ENCODE measurements around the gene PHF11. TPM values are rescaled to one million over a fixed set of nuclear protein-coding genes. Genes with fewer than 3 reads are reported as not detected.
"Not testable (repeated sequence)": the region's sequence is repeated elsewhere in the genome, so short reads cannot be mapped to it uniquely, and the experiment has no call there.

Gene PHF11
- total RNA-seq, 8 experiments from 2014 or later: 0.82 to 28.8 (median 5.5) TPM

DNA sequence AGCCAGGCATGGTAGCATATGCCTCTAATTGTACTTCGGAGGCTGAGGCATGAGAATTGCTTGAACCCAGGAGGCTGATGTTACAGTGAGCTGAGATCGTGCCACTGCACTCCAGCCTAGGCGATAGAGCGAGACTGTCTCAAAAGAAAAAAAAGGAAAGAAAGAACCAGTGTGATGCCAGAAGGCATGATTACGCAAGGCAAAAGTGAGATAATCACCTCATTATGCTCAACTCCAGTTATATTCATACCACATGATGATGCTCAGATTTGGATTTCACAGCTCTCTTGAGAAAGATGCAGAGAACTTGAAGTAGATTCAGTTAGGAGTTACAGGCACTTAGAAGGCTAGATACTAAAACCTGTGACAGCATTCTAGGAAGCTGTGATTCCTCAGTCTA lies 67.8 kb downstream of the PHF11 start:
- in situ Hi-C loops (cut with MboI; ENCODE audit: low pct_unique_long_range_greater_than_20kb in 2 of 9, low sequenced_read_pairs in 9 of 9, unreplicated experiment in 9 of 9): no loop called here
- Histone ChIP-seq H3K27ac (no peak overlapping the region), H3K4me1 (replicated peaks in 1 of 2) (no peaks in the 10 kb centered on the region), H3K4me3 (no peak overlapping the region)
- WGBS, 10 experiments: 51 to 100% (median 97%) methylated on average over 1 to 5 of the region's 5 CpGs; no CpG with 5 or more reads in 2 of the 10 experiments
- peak in 1 of 8 experiments; percentile 40 for ATAC-seq (replicated peaks in 6 of 8)

- H3K4me1 ChIP-seq (replicated peaks in 1 of 2); ATAC-seq (replicated peaks in 6 of 8); in situ Hi-C loops (cut with MboI; ENCODE audit: low pct_unique_long_range_greater_than_20kb in 2 of 9, low sequenced_read_pairs in 9 of 9, unreplicated experiment in 9 of 9); H3K27ac ChIP-seq; H3K4me3 ChIP-seq: not testable (repeated sequence)
- WGBS, 10 experiments: no CpG with 5 or more reads among the region's 25 CpGs
These were observed 69.7 kb downstream of the PHF11 start for GRCh38 chr13:49565461-49565860.

GRCh38 chr13:49566461-49566860 lies 70.7 kb downstream of the PHF11 start:
- no peak overlapping the region for H3K27ac ChIP-seq
- ATAC-seq (replicated peaks in 6 of 8): no peak
- in situ Hi-C loops (cut with MboI; ENCODE audit: low pct_unique_long_range_greater_than_20kb in 2 of 9, low sequenced_read_pairs in 9 of 9, unreplicated experiment in 9 of 9): no loop called here
- H3K4me3 ChIP-seq: no peak overlapping the region
- no peaks in the 10 kb centered on the region for H3K4me1 ChIP-seq (replicated peaks in 1 of 2)
- 80 to 100% (median 95%) methylated on average over 1 to 4 of the region's 4 CpGs for WGBS, 10 experiments

DNA sequence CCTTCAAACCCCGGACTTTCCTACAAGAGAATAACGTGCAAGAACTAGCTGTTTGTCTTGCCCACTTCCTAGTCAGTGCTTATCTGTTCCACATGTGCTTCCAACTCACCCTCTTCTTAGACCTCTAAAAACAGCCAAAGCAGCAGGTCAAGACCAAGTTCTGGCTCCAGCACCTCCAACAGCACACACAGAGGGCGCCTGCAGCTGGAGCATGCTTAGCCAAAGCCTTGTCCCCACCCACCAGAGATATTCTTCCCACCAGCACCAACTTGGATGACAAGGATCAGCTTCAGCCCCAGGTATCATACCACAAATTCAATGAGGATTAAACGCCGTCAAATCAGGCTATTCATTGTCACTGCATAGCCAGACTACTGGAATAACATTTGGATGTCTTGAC lies 71.7 kb downstream of the PHF11 start:
- H3K4me1 ChIP-seq (replicated peaks in 1 of 2): no peaks in the 10 kb centered on the region
- no peak overlapping the region for H3K27ac ChIP-seq
- in situ Hi-C loops (cut with MboI; ENCODE audit: low pct_unique_long_range_greater_than_20kb in 2 of 9, low sequenced_read_pairs in 9 of 9, unreplicated experiment in 9 of 9): no loop called here
- 60 to 100% (median 96%) methylated on average over 1 to 4 of the region's 5 CpGs; no CpG with 5 or more reads in 2 of the 10 experiments for WGBS, 10 experiments
- no peak for ATAC-seq (replicated peaks in 6 of 8)
- no peak overlapping the region for H3K4me3 ChIP-seq

- H3K4me3 ChIP-seq: no peak overlapping the region
- H3K4me1 ChIP-seq (replicated peaks in 1 of 2): no peaks in the 10 kb centered on the region
- no peak overlapping the region for H3K27ac ChIP-seq
- 83 to 100% (median 93%) methylated on average over 1 of the region's 1 CpG; no CpG with 5 or more reads in 4 of the 10 experiments for WGBS, 10 experiments
- in situ Hi-C loops (cut with MboI; ENCODE audit: low pct_unique_long_range_greater_than_20kb in 2 of 9, low sequenced_read_pairs in 9 of 9, unreplicated experiment in 9 of 9): no loop called here
- ATAC-seq (replicated peaks in 6 of 8): no peak
These were observed 74.4 kb downstream of the PHF11 start for GRCh38 chr13:49569993-49570689.

DNA sequence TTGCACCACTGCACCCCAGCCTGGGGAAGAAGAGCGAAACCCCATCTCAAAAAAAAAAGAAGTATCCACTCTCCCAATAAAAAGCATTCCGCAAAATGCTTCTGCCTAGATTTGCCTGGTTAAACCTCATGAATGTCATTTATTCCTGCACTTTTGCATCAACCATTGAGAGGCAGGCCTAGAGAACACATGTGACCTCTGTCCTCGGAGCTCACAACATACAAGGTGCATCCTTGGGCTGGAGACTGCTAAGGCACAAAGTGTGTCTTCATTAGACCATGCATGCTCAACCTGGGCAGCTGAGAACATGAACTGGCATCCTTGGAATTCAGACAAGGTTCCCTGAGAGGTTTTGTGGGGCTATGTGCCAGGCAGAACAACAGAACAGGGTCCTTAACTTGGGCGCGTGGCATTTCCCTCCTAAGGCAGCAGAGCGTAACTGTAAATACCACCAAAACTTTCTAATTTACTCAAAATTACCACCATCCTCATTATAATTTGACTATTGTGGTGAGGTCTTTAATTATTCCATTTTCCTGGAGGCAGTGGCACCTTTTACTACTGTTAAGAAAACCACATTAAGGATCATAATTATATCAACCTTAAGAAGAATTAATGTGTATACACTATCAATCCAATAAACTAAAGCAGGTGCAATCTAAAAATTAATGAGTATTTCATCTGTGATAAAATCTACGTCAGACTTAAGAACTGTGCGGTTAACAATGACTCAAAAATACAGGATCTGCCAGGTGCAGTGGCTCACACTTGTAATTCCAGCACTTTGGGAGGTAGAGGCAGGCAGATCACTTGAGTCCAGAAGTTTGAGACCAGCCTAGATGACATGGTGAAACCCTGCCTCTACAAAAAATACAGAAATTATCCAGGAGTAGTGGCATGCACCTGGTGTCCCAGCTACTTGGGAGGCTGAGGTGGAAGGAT lies 75.8 kb downstream of the PHF11 start:
- ATAC-seq (replicated peaks in 6 of 8): no peak
- WGBS, 10 experiments: 95 to 100% (median 98%) methylated on average over 1 to 7 of the region's 8 CpGs; no CpG with 5 or more reads in 1 of the 10 experiments
- Histone ChIP-seq H3K27ac (no peak overlapping the region), H3K4me1 (replicated peaks in 1 of 2) (no peaks in the 10 kb centered on the region), H3K4me3 (no peak overlapping the region)
- in situ Hi-C loops (cut with MboI; ENCODE audit: low pct_unique_long_range_greater_than_20kb in 2 of 9, low sequenced_read_pairs in 9 of 9, unreplicated experiment in 9 of 9): no loop called here

Other genes with a start within 250 kb of the PHF11 start
- gene CDADC1, start 248.0 kb upstream of the PHF11 start, total RNA-seq: 10 to 100 TPM in 3 of 8 experiments, 1 to 10 TPM in 5; 5.3 to 16.0 (median 8.2) TPM
- gene CAB39L, start 51.9 kb upstream of the PHF11 start, total RNA-seq: 10 to 100 TPM in 5 of 8 experiments, 1 to 10 TPM in 3; 5.1 to 21.3 (median 10.3) TPM
- 1 to 10 TPM; 4.2 to 9.5 (median 7.6) TPM for gene SETDB2, start 51.7 kb upstream of the PHF11 start, total RNA-seq
- gene RCBTB1, start 89.6 kb downstream of the PHF11 start, total RNA-seq: 10 to 100 TPM; 13.6 to 27.5 (median 17.7) TPM
- under 1 TPM in 5 of 8 experiments, not detected in 3; 0.08 to 0.38 (median 0.15) TPM for gene ARL11, start 132.6 kb downstream of the PHF11 start, total RNA-seq
- 10 to 100 TPM; 17.7 to 50.3 (median 26.0) TPM for gene EBPL, start 195.5 kb downstream of the PHF11 start, total RNA-seq